ENCODE measurements around the gene ZNF750.

ZNF750 gene

DNA sequence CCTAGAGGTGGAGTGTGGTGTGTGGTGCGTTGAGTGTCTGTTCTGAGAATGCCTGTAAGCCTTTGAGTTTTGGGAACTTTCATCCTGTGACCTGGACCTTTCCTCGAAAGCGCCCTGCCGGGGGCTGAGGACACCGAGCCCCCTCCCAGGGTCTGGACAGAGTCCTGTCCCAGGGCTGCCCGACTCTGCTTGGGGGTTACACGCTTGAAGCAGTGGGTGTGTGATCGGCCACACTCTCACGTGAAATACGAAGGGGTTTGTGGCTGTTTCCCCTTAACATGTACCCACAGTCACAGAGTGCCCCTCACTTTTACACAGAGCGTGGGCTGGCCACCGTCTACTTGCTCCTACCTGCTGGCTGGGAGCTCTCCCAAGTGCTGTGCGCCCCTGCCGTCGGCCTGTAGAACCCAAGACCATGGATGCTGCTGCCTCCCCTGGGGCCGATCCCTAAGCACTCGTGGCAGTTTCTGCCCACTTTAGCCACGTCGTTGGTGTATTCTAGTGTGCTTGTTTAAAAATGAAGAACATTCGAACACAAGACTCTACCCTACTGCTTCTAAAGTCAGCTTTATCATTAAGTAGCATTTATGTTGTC is 6.8 kb downstream of the ZNF750 start:
- no peak for DNase-seq

DNA sequence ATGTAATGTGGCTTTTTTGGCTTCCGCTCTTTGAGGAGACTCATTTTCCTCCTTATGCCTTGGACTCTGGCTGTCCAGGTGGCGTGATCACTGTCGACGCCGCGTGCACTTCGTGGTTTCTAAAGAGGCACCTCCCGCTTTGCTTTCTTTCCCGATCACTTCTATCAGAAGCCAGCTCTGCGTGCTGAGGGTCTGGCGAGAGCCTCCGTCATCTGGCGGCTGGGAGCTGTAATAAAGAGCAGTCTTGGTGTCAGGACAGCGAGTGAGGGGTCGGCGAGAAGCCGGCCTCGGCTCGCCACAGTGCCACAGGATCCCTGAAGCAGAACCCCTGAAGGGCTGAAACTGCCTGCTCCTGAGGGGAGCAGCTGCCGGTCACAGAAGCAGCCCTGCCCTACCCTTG is 7.4 kb downstream of the ZNF750 start:
- DNase-seq = no peak

- DNase-seq = no peak
Measured at GRCh38 chr17:82831818-82832200, 8.0 kb downstream of the ZNF750 start.

DNA sequence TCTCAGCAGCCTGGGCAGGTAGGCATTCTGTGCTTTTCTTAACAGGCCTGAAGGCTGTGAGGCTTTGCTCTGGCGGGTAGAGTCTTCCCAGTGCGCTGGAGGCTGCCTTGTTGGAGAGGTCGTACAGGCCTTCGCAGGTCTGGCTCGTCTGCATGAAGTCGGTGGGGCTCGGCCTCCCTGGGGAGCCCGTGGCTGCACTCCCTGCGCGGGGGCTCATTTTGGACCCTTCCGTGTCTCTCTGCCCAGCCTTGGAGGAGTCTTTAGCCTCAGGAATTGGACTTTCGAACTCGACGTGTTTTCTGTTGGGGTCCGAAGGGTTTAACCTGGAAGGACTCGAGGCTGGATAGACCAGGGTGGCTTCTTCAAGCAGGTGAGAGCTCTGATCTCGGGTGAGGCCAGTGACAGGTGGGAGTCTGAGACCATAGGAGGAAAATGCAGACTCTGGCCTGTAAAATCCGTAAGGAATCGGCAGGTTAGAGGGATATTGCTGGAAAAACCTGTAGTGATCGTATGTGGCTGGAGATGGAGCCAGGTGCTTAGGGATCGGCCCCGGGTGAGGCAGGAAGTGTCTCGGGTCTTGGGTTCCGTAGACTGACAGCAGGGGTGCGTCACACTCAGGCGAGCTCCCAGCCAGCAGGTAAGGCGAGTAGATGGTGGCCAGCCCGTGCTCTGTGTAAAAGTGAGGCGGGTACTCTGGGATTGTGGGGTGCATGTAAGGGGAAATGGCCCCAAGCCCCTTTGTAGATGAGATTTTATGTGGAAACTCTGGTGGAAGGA is 8.6 kb downstream of the ZNF750 start:
- DNase-seq = no peak

GRCh38 chr17:82830249-82830661 is 9.6 kb downstream of the ZNF750 start:
- DNase-seq = no peak

- no peak for DNase-seq
Measured at GRCh38 chr17:82828875-82829487, 10.8 kb downstream of the ZNF750 start.

GRCh38 chr17:82826956-82827355 is 12.9 kb downstream of the ZNF750 start:
- DNase-seq = no peak

- DNase-seq = no peak
Measured at GRCh38 chr17:82826211-82826610, 13.6 kb downstream of the ZNF750 start.

DNA sequence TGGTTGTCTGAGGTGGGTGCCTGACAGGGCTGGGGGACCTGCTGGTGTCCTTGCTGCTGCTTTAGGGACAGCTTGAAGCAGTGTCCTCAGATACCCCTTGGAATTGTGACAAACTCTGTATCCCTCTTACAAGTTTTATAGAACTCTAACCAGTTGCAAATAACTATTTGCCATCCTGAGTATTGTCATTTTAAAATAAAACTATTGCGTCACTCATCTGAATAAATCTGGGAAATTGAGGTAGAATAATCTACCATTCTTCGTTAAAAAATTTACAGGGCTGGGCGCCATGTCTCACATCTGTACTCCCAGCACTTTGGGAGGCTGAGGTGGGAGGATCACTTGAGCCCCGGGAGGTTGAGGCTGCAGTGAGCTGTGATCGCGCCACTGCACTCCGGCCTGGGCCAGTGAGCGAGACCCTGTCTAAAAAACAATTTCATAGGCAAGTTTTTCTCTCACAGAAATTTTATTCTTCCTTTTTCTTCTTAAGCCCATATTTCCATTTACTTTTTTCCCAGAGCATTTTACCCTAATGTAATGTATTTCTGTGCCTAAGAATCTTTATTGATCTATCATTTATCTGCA is 14.2 kb downstream of the ZNF750 start:
- no peak for DNase-seq

GRCh38 chr17:82823004-82823403 is 16.8 kb downstream of the ZNF750 start:
- DNase-seq = no peak

- DNase-seq = no peak
Measured at GRCh38 chr17:82822281-82822680, 17.5 kb downstream of the ZNF750 start.

GRCh38 chr17:82821554-82821953 is 18.3 kb downstream of the ZNF750 start:
- no peak for DNase-seq

DNA sequence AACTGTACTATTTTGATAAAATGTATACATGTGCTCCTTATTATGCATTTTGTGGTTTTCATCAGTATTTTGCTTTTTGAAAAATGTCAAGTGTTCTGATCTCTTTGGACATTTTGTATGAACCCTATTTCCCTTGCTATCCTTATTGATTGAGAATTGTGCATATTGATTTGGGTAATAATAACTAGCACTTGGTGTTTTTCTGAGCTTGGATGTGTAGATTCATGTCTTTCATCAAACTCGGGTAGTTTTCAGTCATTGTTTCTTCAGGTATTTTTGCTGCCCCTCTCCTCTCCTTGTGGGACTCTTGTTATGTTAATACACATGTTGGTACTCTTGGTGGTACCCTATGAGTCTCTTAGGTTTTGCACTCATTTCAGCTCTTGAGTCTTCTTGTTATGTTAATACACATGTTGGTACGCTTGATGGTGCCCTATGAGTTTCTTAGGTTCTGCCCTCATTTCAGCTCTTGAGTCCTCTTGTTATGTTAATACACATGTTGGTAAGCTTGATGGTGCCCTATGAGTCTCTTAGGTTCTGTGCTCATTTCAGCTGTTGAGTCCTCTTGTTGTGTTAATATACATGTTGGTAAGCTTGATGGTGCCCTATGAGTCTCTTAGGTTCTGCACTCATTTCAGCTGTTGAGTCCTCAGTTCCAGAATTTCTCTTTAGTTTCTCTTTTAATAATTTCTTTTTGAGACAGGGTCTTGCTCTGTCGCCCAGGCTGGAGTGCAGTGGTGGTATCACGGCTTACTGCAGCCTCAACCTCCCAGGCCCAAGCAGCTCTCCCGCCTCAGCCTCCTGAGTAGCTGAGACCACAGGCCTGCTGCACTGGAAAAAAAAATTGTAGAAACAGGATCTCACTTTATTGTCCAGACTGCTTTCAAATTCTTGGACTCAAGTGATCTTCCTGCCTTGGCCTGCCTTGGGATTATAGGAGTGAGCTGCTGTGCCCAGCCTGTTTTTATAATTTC is 19.3 kb downstream of the ZNF750 start:
- no peak for DNase-seq

GRCh38 chr17:82817947-82818346 is 21.9 kb downstream of the ZNF750 start:
- DNase-seq = no peak

- DNase-seq = no peak
Measured at GRCh38 chr17:82816358-82816757, 23.5 kb downstream of the ZNF750 start.

GRCh38 chr17:82815790-82816305 is 24.0 kb downstream of the ZNF750 start:
- no peak for DNase-seq

- no peak for DNase-seq
Measured at GRCh38 chr17:82815354-82815753, 24.5 kb downstream of the ZNF750 start.

DNA sequence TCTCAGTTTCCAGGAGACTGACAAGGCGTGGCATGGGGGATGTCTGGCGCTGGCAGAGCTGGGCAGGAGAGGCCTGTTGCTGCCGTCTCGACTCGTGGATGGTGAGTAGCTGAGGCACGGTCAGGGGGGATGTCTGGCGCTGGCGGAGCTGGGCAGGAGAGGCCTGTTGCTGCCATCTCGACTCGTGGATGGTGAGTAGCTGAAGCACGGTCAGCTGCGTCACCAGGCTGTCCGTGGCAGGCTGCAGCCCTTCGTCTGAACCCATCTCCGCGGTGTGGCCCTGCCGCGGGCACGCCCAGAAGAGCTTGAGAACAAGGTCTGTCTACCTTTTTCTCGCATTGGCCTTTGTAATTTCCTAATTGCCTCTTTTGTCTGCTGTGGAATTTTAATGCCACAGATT is 25.0 kb downstream of the ZNF750 start:
- DNase-seq = no peak

- DNase-seq = no peak
Measured at GRCh38 chr17:82813299-82814051, 26.3 kb downstream of the ZNF750 start.

- no peak for DNase-seq
Measured at GRCh38 chr17:82812601-82813000, 27.2 kb downstream of the ZNF750 start.

DNA sequence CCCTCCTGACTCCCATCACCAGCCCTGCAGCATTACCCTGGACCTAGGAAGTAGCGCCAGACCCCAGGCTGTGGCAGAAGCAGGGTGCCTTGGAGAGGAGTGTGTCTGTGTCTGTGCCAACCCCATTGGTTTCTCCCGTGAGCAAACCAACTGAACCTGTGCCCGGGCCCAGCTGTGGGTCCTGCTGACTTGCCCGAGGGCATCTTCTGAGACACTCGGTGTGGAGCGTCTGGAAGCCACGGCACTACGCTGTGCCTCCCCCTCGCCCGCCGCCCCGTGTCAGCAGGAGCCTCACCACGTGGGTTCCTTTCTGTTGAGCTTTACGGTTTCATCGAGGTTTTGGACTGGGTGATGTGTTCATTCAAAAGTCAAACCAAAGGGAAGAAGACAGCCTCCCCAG is 27.8 kb downstream of the ZNF750 start:
- DNase-seq = no peak
